H54 (cell line): ENCODE measurements around the gene PSKH1.
A peak's percentile ranks its signal among the peaks of the same experiment; 100 is the strongest.

ENCODE experiments used
- DNase-seq: peaks from one replicate; pipeline ENCODE4 v3.0.0; 2011; ENCODE audit warnings: low spot score, mixed read lengths; ENCODE audit not compliant: insufficient read length
- FAIRE-seq: peaks from 3 replicates; lab custom pipeline; 2011; peaks lifted over from hg19 to GRCh38; lab: Jason Lieb, UNC
- POLR2A ChIP-seq: IDR thresholded peaks from 2 replicates; pipeline ENCODE4 v1.6.1; 2011; ENCODE audit warnings: low read depth, mild to moderate bottlenecking, low read length

The PSKH1 gene

GRCh38 chr16:67892899-67893742 lies at the start of gene PSKH1:
Gene PSKH1 (plus strand): TSS chr16:67893254. CDS start chr16:67908750, 15,496 bp downstream.
- peak; percentile 30; the same call in 1 of the 2 replicates for TF ChIP-seq POLR2A
- no peak for FAIRE-seq

GRCh38 chr16:67843343-67843765 lies 49.7 kb upstream of the PSKH1 start:
- no peak for TF ChIP-seq POLR2A
- DNase-seq: no peak
- FAIRE-seq: no peak

More at GRCh38 chr16:67892899-67893742, at the start of gene PSKH1:
- peak; percentile 96 for DNase-seq

- no peak for FAIRE-seq
- no peak for DNase-seq
Observed at GRCh38 chr16:67844497-67844896, 48.6 kb upstream of the PSKH1 start.

GRCh38 chr16:67845291-67846062 lies 47.6 kb upstream of the PSKH1 start:
- FAIRE-seq (no peak), DNase-seq (no peak)
- TF ChIP-seq POLR2A: no peak

More at GRCh38 chr16:67844497-67844896, 48.6 kb upstream of the PSKH1 start:
- no peak for TF ChIP-seq POLR2A

- FAIRE-seq (no peak), DNase-seq (no peak)
- TF ChIP-seq POLR2A: no peak
Observed at GRCh38 chr16:67846063-67846319, 47.1 kb upstream of the PSKH1 start.

GRCh38 chr16:67846320-67847063 lies 46.6 kb upstream of the PSKH1 start, which contains the start of gene NUTF2:
Gene NUTF2 (plus strand): TSS chr16:67846933. CDS start chr16:67865131, 18,198 bp downstream.
- FAIRE-seq: no peak
- peak; percentile 87 for DNase-seq
- TF ChIP-seq POLR2A: peak; percentile 40

GRCh38 chr16:67847064-67847861 lies 45.8 kb upstream of the PSKH1 start, which contains the start of gene CENPT:
Gene CENPT (minus strand): TSS chr16:67847693. CDS start chr16:67833859, 13,834 bp downstream.
- no peak for TF ChIP-seq POLR2A
- FAIRE-seq: no peak
- DNase-seq: peak; percentile 75

GRCh38 chr16:67848118-67848517 lies 44.9 kb upstream of the PSKH1 start:
- TF ChIP-seq POLR2A: no peak
- FAIRE-seq (no peak), DNase-seq (no peak)

GRCh38 chr16:67853670-67854069 lies 39.4 kb upstream of the PSKH1 start:
- DNase-seq (no peak), FAIRE-seq (no peak)
- no peak for TF ChIP-seq POLR2A

- no peak for TF ChIP-seq POLR2A
- no peak for DNase-seq
- no peak for FAIRE-seq
Observed at GRCh38 chr16:67855789-67856188, 37.3 kb upstream of the PSKH1 start.

GRCh38 chr16:67856927-67857546 lies 36.0 kb upstream of the PSKH1 start:
- no peak for TF ChIP-seq POLR2A

GRCh38 chr16:67857547-67858233 lies 35.4 kb upstream of the PSKH1 start:
- FAIRE-seq: peak; percentile 53
- TF ChIP-seq POLR2A: no peak
- peak; percentile 75 for DNase-seq

More at GRCh38 chr16:67856927-67857546, 36.0 kb upstream of the PSKH1 start:
- FAIRE-seq (no peak), DNase-seq (no peak)
